Posterior vena cava (tissue), 2 donors: ENCODE measurements around the gene CDC25C. TPM values are rescaled to one million over a fixed set of nuclear protein-coding genes. Genes with fewer than 3 reads are reported as not detected.
"Not testable (repeated sequence)": the region's sequence is repeated elsewhere in the genome, so short reads cannot be mapped to it uniquely, and the experiment has no call there.

ENCODE experiments used
- DNase-seq: peaks from one replicate; pipeline ENCODE4 v3.0.0-alpha.2; 2020; ENCODE audit warnings: low spot score
- intact Hi-C, 2 donors: fragments of 100-400 bp; cut with DNase I; formaldehyde crosslinking; loops; one replicate each; pipeline versions ENCODE4 v1.14.1 to v1.14.2; 2022 to 2023
- total RNA-seq, 2 donors: library from RNA; stranded (reverse); fragmentation: NEBNext Ultra II Directional; extraction: Animal tissue kit (Norgen Biotek cat#: 25700); gene quantifications; one replicate each; pipeline ENCODE4 v1.2.1, GENCODE V29; 2021
- donor health status: DM: yes; HTN: yes; CAD: no.
- donor health status: DM: yes; HTN: yes; CAD: no.

The CDC25C gene
- total RNA-seq, 2 donors from 2014 or later = not detected

GRCh38 chr5:138349852-138350562 lies 18.4 kb upstream of the CDC25C start:
- no peak for DNase-seq
- intact Hi-C loops = no loop called here

- intact Hi-C loops = no loop called here
These were observed 15.3 kb upstream of the CDC25C start for GRCh38 chr5:138346889-138347288.

GRCh38 chr5:138344887-138345622 lies 13.5 kb upstream of the CDC25C start:
- intact Hi-C loops = no loop called here
- DNase-seq = no peak

More at GRCh38 chr5:138346889-138347288, 15.3 kb upstream of the CDC25C start:
- DNase-seq = no peak

- intact Hi-C loops = no loop called here
- no peak for DNase-seq
These were observed 8.4 kb upstream of the CDC25C start for GRCh38 chr5:138340008-138340407.

GRCh38 chr5:138339464-138339863 lies 7.9 kb upstream of the CDC25C start:
- intact Hi-C loops = no loop called here

GRCh38 chr5:138339091-138339456 lies 7.5 kb upstream of the CDC25C start:
- intact Hi-C loops = no loop called here
- DNase-seq = no peak

More at GRCh38 chr5:138339464-138339863, 7.9 kb upstream of the CDC25C start:
- DNase-seq = no peak

- intact Hi-C loops = no loop called here
- DNase-seq = no peak
These were observed 6.9 kb upstream of the CDC25C start for GRCh38 chr5:138338411-138339090.

GRCh38 chr5:138337685-138338410 lies 6.2 kb upstream of the CDC25C start, which contains the start of gene FAM53C:
Gene FAM53C, plus strand, starts transcription at chr5:138338266. Its CDS starts 3,070 bp downstream, at chr5:138341336.
- DNase-seq = peak; percentile 98
- intact Hi-C loops = no loop called here

GRCh38 chr5:138336952-138337684 lies 5.5 kb upstream of the CDC25C start:
- DNase-seq = peak; percentile 91
- intact Hi-C loops = no loop called here

GRCh38 chr5:138334867-138335447 lies 3.4 kb upstream of the CDC25C start:
- DNase-seq = no peak
- intact Hi-C loops = no loop called here

- intact Hi-C loops = no loop called here
- no peak for DNase-seq
These were observed 673 bp downstream of the CDC25C start for GRCh38 chr5:138330813-138331448.

- intact Hi-C loops, DNase-seq: not testable (repeated sequence)
These were observed 13.4 kb downstream of the CDC25C start for GRCh38 chr5:138318211-138318610.

- no peak for DNase-seq
- intact Hi-C loops = no loop called here
These were observed 15.2 kb downstream of the CDC25C start for GRCh38 chr5:138316355-138316754.

GRCh38 chr5:138315751-138316278 lies 15.8 kb downstream of the CDC25C start:
- no peak for DNase-seq
- intact Hi-C loops = no loop called here

- intact Hi-C loops = loop anchor here in 1 of 2 donors (5.0 kb wide), 1 partner anchor 598 kb away; no protein-coding TSS in a partner anchor
- DNase-seq = no peak
These were observed 25.8 kb downstream of the CDC25C start for GRCh38 chr5:138305797-138306196.

GRCh38 chr5:138303372-138303771 lies 28.2 kb downstream of the CDC25C start:
- intact Hi-C loops = no loop called here

GRCh38 chr5:138289296-138289695 lies 42.3 kb downstream of the CDC25C start:
- DNase-seq = no peak
- intact Hi-C loops = loop anchor here in 1 of 2 donors (5.0 kb wide), 1 partner anchor 252 kb away; no protein-coding TSS in a partner anchor

More at GRCh38 chr5:138303372-138303771, 28.2 kb downstream of the CDC25C start:
- no peak for DNase-seq
